Measurements from ENCODE around the gene ZFPM1.

The ZFPM1 gene

DNA sequence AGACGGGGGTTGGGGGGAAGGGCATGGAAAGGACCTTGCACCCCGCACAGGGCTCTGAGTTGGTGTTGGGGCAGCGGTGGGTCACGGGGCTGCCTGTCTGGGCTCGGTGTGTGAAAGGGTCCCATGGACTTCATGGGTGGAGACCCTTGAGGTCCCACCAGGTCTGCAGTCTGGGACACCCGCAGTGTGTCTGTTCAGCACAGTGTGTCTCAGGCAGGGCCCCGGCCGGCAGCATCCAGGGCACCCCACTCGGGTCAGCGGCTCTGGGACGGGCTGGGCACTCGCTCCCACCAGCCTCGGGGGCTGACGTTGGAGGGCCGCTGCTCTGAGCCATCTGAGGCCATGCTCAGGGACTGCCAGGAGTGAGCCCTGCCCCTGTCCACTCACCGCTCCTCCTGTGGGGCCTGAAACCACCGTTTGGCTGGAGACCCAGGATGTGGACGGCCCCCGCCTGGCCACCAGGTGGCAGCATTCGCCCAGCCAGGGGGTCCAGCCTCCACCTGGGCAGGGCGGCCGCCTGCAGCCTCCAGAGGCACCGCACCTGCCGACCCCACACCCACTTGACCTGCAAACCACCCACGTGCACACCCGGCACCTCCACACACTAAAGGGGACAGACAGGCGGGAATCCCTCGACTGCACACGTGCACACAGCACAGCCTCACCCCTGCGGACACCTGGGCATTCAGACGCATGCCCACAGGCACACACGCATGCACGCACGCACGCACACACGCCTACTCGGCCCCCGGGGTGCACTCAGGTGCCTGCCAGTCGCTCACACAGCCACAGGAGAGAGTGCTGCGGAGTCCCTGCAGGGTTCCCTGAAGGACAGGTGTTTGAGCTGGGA is 10.1 kb upstream of the ZFPM1 start:
- 44 to 45% methylated on average over 38 to 39 of the region's 40 CpGs for WGBS, 2 experiments (ENCODE audit: insufficient coverage in 2 of 2)
- H3K36me3 ChIP-seq (ENCODE audit: control insufficient read depth, insufficient read depth, low read length), result no peaks in the 10 kb centered on the region
- no peak overlapping the region for H3K4me3 ChIP-seq (ENCODE audit: extremely low read depth, insufficient read depth, low read length, poor library complexity, severe bottlenecking)

DNA sequence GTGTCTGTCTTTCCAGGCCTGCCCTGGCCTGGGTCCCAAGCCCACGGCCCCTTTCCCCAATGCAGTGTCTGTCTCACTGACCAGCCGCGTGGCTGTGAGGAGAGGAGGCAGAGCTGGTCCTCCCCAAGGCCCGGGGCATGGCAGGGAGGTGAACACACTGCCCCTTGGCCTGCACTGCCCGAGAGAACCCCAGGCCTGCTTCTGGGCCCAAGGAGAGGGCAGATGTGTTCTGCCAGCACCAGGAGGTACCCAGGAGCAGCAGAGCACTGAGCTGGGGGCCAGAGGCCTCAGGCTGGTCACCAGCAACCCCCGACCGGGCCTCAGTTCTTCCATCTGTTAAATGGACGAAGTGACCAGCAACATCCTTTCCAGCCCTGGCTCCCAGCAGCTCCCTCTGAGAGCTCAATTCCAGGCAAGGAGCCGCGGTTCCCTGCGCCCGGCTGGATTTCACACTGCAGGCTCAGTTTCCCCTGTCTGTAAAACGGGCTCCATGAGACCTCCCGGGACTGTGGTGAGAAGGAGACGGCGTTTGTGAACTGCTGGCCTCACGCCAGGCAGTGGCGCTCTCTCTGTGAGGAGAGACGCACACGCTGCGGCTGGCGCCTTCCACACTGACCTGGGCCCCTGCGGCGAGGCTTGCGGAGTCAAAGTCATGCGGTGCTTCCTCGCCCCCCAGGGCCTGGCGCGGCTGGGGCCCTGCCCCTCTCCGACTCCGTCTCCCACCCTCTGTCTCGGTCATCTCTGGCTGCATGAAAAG is 8.1 kb upstream of the ZFPM1 start:
- H3K9me3 ChIP-seq (ENCODE audit: control insufficient read depth, low read length), result no peaks in the 10 kb centered on the region
- no peaks in the 10 kb centered on the region for H3K4me1 ChIP-seq (ENCODE audit: control insufficient read depth, insufficient read depth, low read length, poor library complexity, severe bottlenecking)
- WGBS, 2 experiments (ENCODE audit: insufficient coverage in 2 of 2), result 86 to 91% methylated on average over 22 to 32 of the region's 32 CpGs
- H3K4me3 ChIP-seq (ENCODE audit: extremely low read depth, insufficient read depth, low read length, poor library complexity, severe bottlenecking), result no peak overlapping the region
- no peak overlapping the region for H3K27ac ChIP-seq (ENCODE audit: low read depth, low read length, severe bottlenecking)
- no peaks in the 10 kb centered on the region for H3K36me3 ChIP-seq (ENCODE audit: control insufficient read depth, insufficient read depth, low read length)

More for the DNA sequence above, 10.1 kb upstream of the ZFPM1 start:
- H3K4me1 ChIP-seq (ENCODE audit: control insufficient read depth, insufficient read depth, low read length, poor library complexity, severe bottlenecking), result no peaks in the 10 kb centered on the region
- H3K27ac ChIP-seq (ENCODE audit: low read depth, low read length, severe bottlenecking), result no peak overlapping the region
- no peaks in the 10 kb centered on the region for H3K9me3 ChIP-seq (ENCODE audit: control insufficient read depth, low read length)

DNA sequence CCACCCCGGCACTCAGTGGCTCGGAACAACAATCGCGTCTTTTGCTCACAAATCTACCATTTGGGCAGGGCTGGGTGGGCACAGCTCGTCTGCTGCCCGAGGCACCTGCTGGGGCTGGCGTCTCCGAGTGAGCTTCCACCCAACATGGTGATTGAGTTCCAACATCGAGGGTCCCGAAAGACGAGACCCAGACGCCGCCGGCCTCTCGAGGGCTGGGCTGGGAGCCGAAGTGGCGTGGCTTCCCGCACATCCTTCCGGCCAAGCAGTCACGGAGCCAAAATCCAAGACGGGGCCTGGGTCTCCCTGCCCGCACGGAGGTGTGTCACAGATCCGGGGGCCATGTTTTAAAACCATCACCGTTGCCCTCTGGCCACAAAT is 7.5 kb upstream of the ZFPM1 start:
- no peaks in the 10 kb centered on the region for H3K9me3 ChIP-seq (ENCODE audit: control insufficient read depth, low read length)

DNA sequence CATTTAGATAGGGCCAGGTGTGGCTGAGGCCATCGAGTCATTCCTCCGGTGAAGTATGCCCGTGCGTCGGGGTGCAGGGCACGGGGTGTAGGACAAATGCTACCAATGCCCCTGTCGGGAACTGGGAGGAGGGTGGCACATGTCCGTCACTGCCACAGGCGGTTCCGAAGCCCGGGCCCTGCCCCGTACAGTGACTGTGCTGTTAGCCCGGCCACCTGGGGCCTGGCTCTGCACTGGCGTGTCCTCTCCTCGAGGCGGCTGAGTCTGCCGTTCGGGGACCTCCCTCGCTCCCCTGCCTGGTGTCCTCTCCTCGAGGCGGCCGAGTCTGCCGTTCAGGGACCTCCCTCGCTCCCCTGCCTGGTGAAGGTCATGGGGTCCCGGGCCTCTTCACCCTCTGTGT is 7.0 kb upstream of the ZFPM1 start:
- WGBS, 2 experiments (ENCODE audit: insufficient coverage in 2 of 2), result 93 to 94% methylated on average over 25 of the region's 25 CpGs
- no peaks in the 10 kb centered on the region for H3K9me3 ChIP-seq (ENCODE audit: control insufficient read depth, low read length)
- no peak overlapping the region for H3K27ac ChIP-seq (ENCODE audit: low read depth, low read length, severe bottlenecking)
- no peak overlapping the region for H3K4me3 ChIP-seq (ENCODE audit: extremely low read depth, insufficient read depth, low read length, poor library complexity, severe bottlenecking)
- H3K36me3 ChIP-seq (ENCODE audit: control insufficient read depth, insufficient read depth, low read length), result no peaks in the 10 kb centered on the region
- H3K4me1 ChIP-seq (ENCODE audit: control insufficient read depth, insufficient read depth, low read length, poor library complexity, severe bottlenecking), result no peaks in the 10 kb centered on the region

More for the DNA sequence above, 7.5 kb upstream of the ZFPM1 start:
- no peak overlapping the region for H3K4me3 ChIP-seq (ENCODE audit: extremely low read depth, insufficient read depth, low read length, poor library complexity, severe bottlenecking)
- no peaks in the 10 kb centered on the region for H3K4me1 ChIP-seq (ENCODE audit: control insufficient read depth, insufficient read depth, low read length, poor library complexity, severe bottlenecking)
- no peaks in the 10 kb centered on the region for H3K36me3 ChIP-seq (ENCODE audit: control insufficient read depth, insufficient read depth, low read length)
- H3K27ac ChIP-seq (ENCODE audit: low read depth, low read length, severe bottlenecking), result no peak overlapping the region
- WGBS, 2 experiments (ENCODE audit: insufficient coverage in 2 of 2), result 88 to 93% methylated on average over 22 to 25 of the region's 25 CpGs

DNA sequence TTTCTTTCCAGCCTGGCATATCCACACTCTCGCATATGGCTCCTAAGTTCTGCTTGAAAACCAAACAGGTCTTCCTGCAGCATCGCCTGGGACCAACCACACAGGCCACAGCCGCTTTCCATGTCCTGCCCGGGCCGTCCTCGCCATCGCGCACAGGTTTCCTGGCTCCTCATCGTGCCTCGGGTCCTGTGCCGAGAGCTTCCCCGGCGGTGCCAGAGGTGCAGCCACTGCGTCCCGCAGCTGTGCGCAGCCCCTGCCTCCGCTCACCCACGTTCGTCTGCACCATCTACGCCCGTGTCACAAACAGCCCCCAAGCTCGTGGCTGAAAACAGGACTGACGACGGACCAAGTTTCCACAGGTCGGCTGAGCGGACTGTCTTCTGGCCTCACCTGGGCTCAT is 6.3 kb upstream of the ZFPM1 start:
- no peak overlapping the region for H3K4me3 ChIP-seq (ENCODE audit: extremely low read depth, insufficient read depth, low read length, poor library complexity, severe bottlenecking)
- peaks cover under 1% of the 10 kb centered on the region for H3K4me1 ChIP-seq (ENCODE audit: control insufficient read depth, insufficient read depth, low read length, poor library complexity, severe bottlenecking)
- no peaks in the 10 kb centered on the region for H3K36me3 ChIP-seq (ENCODE audit: control insufficient read depth, insufficient read depth, low read length)
- H3K9me3 ChIP-seq (ENCODE audit: control insufficient read depth, low read length), result no peaks in the 10 kb centered on the region
- WGBS, 2 experiments (ENCODE audit: insufficient coverage in 2 of 2), result 96 to 97% methylated on average over 26 of the region's 26 CpGs
- no peak overlapping the region for H3K27ac ChIP-seq (ENCODE audit: low read depth, low read length, severe bottlenecking)

DNA sequence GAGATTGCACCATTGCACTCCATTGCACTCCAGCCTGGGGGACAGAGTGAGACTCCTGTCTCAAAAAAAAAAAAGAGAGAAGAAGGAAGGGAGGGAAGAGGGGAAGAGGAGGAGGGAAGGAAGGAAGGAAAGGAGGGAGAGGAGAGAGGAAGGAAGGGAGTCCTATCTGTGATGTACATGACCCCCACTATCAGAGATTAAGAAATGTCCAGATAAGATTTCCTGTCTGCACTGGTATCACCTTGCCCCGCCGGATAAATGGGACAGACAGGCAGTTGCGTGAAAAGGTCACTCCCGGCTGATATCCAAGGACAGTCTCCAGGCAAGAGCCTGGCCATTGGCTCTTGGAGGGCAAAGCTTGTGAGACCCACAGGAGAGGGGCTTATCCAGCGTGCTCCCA is 5.2 kb upstream of the ZFPM1 start:
- Histone ChIP-seq H3K27ac (ENCODE audit: low read depth, low read length, severe bottlenecking) (no peak overlapping the region), H3K36me3 (ENCODE audit: control insufficient read depth, insufficient read depth, low read length) (no peaks in the 10 kb centered on the region), H3K4me3 (ENCODE audit: extremely low read depth, insufficient read depth, low read length, poor library complexity, severe bottlenecking) (no peak overlapping the region), H3K9me3 (ENCODE audit: control insufficient read depth, low read length) (no peaks in the 10 kb centered on the region), H3K4me1 (ENCODE audit: control insufficient read depth, insufficient read depth, low read length, poor library complexity, severe bottlenecking) (peaks cover 7% of the 10 kb centered on the region)
- 94 to 95% methylated on average over 5 of the region's 5 CpGs for WGBS, 2 experiments (ENCODE audit: insufficient coverage in 2 of 2)

DNA sequence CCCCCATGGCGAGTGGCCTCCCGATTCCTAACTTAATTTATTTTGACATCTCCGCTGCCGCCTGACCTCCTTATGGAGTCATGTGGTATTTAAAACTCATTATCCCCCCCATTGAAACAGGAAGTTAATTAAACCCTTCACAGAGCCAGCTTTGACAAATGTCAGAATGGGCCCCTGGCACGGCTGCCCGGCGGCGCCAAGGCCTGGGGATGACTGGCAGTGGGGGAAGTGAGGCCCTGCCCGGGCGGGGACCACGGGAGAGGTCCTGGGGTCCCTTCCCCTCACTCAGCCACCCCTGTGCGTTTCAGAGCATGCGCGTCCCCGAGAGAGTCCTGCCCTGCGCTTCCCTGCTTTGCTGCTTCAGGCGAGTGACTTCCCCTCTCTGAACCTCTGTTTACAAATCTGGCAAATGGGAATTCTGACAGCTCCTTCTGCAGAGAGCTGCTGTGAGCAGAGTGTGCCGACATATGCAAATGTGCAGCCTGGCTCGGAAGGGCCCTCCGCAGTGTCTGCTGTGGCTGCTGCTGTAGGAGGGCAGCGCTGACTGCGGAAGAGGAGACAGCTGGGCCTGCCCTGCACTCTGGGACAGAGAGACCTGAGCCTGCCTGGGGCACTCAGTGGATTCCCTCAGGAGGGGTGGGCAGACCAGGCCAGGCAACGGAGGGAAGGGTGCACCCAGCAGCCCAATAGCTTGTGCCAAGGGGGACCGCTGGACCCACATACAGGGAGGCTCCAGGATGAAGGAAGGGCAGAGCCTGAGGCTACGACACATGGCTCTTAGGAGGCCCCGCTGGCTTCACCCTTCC is 4.4 kb upstream of the ZFPM1 start:
- H3K36me3 ChIP-seq (ENCODE audit: control insufficient read depth, insufficient read depth, low read length), result no peaks in the 10 kb centered on the region
- 84 to 85% methylated on average over 22 to 23 of the region's 26 CpGs for WGBS, 2 experiments (ENCODE audit: insufficient coverage in 2 of 2)
- no peak overlapping the region for H3K4me3 ChIP-seq (ENCODE audit: extremely low read depth, insufficient read depth, low read length, poor library complexity, severe bottlenecking)

DNA sequence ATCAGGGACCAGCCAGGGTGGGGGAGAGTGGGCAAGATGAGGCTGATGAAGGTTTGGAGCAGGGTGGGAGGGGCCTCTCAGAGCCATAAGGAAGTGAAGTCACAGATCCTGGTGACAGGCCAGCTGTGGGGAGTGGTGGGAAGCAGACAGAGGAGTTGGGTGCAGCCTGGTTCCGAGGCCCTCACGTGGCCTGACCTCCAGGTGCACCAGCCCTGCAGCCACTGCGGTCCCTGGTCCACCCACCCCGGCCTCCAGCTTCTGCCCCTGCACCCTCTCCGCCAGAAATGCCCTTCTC is 3.9 kb upstream of the ZFPM1 start:
- H3K4me1 ChIP-seq (ENCODE audit: control insufficient read depth, insufficient read depth, low read length, poor library complexity, severe bottlenecking), result peaks cover 7% of the 10 kb centered on the region
- no peaks in the 10 kb centered on the region for H3K9me3 ChIP-seq (ENCODE audit: control insufficient read depth, low read length)
- WGBS, 2 experiments (ENCODE audit: insufficient coverage in 2 of 2), result 94 to 100% methylated on average over 5 of the region's 5 CpGs
- H3K36me3 ChIP-seq (ENCODE audit: control insufficient read depth, insufficient read depth, low read length), result no peaks in the 10 kb centered on the region
- H3K4me3 ChIP-seq (ENCODE audit: extremely low read depth, insufficient read depth, low read length, poor library complexity, severe bottlenecking), result no peak overlapping the region
- H3K27ac ChIP-seq (ENCODE audit: low read depth, low read length, severe bottlenecking), result no peak overlapping the region

More for the DNA sequence above, 4.4 kb upstream of the ZFPM1 start:
- H3K9me3 ChIP-seq (ENCODE audit: control insufficient read depth, low read length), result no peaks in the 10 kb centered on the region
- H3K27ac ChIP-seq (ENCODE audit: low read depth, low read length, severe bottlenecking), result no peak overlapping the region
- peaks cover 7% of the 10 kb centered on the region for H3K4me1 ChIP-seq (ENCODE audit: control insufficient read depth, insufficient read depth, low read length, poor library complexity, severe bottlenecking)

DNA sequence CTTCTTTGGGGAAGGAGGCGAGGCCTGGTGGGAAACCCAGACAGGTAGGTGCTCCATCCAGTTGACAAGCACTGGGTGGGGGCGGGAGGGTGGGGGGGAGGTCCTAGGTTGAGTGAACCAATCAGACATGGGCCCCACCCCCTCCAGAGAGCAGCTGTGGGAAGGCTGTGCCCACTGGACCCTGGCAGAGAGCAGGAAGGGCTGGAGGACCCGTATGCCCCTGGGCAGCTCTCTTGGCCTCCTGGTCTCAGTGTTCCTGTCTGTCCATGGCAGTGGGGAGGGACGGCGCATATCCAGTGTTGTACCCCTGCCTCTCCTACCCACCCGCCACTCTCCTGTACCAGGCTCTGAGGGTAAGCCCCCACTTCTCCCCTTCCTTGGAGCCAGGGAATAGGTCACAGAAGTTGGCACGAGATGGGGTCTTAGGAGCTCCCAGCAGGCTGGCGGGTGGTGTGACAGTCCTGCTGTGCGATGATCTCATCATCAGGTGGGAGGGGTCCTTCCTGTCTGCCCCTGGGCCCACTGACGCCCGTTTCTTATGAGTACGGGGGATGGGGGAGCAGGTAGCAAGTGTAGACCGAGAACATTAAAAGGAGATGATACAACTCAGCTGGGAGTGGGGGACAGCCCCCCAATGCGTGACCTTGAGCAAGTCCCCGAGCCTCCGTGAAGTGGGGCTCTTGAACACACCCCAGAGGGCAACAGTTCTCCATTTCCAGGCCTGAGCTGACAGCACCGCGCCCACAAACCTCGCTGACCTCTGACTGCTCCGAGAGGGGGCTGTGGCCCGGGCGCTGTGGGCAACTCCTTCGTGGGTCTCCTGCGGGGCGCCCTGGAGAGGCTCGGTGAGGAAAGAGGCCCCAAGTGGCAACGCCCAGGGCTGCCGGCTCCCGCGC is 1.2 kb upstream of the ZFPM1 start:
- Histone ChIP-seq H3K27ac (ENCODE audit: low read depth, low read length, severe bottlenecking) (no peak overlapping the region), H3K9me3 (ENCODE audit: control insufficient read depth, low read length) (no peaks in the 10 kb centered on the region), H3K4me1 (ENCODE audit: control insufficient read depth, insufficient read depth, low read length, poor library complexity, severe bottlenecking) (peaks cover 17% of the 10 kb centered on the region), H3K36me3 (ENCODE audit: control insufficient read depth, insufficient read depth, low read length) (no peaks in the 10 kb centered on the region), H3K4me3 (ENCODE audit: extremely low read depth, insufficient read depth, low read length, poor library complexity, severe bottlenecking) (no peak overlapping the region)
- 80 to 82% methylated on average over 25 to 29 of the region's 30 CpGs for WGBS, 2 experiments (ENCODE audit: insufficient coverage in 2 of 2)

All from mesodermal cell (in vitro differentiated cells).